NCI-H1092 (cell line): Measurements from ENCODE around the gene ZNHIT1.
A peak's percentile ranks its signal among the peaks of the same experiment; 100 is the strongest.

Experiments used
- DNase-seq: peaks from one replicate; lab custom pipeline; 2025; lab: John Stamatoyannopoulos, UW

ZNHIT1 gene

DNA sequence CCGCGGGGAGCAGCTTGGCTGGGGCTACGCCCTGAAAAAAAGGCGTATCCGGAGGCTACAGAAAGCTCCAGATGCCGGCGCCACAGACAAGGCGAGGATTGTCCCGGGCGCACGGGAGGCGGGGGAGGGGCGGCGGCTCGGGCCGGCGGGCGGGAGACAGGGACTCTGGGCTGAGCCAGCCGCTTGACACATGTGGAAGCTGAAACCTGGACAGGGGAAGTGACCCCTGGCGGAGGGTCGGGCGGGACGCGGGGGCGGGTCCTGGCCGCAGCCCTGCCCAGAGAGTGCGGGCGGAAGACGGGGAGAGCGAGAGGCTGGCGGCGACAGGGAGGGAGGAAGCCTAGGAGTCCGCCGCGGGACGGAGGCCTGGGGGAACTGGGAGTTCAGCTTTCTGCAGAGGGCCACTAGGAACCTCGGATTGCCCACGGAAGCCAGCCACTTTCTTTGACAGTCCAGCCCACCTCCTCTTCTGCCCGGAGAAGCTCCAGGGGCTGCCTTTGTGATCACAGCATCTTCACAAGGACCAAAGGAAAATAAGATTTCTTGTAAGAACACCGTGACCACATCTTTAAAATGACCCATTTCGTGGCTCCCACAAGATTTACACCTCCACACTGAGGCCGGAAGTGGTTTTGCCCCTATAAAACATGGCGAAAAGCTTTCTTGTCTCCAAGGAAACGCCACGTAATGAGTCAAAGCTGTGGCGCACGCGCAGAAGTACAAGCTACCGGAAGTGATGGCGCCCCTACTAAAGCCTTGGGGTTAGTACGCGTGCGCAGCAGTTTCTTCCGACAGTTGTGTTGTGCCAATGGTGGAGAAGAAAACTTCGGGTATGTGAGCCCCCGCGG lies at the start of gene ZNHIT1, which contains the start of gene PLOD3:
TSS of gene ZNHIT1 (plus strand) at position 778 of the 848 bp plus-strand sequence. CDS start at position 809, 31 bp downstream.
TSS of gene PLOD3 (minus strand) at position 194 of the 848 bp plus-strand sequence. CDS start 307 bp downstream, outside the sequence.
- peak; percentile 99 for DNase-seq

DNA sequence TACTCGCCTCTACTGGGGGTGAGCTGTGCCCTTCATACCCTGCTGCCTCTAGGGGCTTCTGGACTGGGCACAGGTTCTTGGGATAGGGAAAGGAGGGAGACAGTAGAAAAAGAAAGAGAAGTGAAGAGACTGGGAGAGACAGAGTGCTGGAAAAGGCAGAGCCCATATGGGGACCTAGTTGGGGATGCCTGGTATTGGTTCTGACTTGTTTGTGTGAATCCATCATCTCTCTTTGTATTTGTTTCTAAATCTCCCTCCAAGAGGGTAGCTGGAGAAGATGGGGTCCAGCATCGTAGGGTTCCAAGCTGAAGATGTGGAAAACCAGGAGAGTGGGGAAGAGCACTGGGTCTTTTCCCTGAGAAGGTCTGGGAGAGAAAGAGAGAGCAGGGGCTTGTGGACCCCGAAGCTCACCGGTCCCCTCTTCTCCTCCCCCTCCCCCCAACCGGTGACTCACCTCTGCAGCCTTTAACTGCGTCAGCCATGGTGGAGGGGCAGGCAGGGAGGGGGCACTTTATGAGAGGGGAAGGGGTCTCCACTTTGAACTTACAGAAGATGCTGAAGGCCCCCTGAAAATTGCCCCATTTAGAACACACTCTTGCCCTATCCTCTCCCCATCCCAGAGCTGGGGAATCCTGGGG lies 49.4 kb upstream of the ZNHIT1 start:
- no peak for DNase-seq

GRCh38 chr7:101169110-101169837 lies 48.7 kb upstream of the ZNHIT1 start:
- no peak for DNase-seq

DNA sequence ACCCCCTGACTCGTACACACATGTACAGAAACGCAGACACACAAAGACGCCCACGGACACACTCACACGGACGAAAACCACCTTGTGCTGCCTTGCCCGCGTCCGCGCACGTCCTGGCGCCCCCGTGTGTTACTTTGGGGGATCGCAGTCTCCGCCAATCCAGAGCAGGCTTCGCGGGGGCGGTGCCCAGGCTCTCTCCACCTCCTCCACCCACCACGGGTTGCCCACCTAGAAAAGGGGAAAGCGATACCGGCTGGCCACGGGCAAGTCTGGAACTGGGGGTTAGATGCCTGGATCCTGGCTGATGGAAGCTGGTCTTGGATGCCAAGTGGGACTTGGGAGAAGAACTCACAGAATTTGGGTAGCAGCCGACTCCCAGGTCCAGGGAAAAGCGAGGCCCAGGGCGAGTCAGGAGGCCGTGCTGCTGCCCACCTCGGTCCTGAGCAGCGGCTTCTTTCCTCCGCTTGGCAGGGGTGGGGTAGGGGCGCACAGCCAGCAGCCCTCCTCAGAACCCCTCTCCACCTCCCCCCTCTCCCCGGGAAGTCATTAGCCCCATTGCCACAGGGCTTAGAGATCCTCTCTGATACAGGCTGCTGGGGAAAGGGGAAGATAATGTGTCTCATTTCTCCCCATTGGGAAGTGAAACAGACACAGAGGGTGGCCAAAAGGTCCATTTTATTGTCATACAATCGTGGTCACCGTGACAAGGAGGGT lies 48.0 kb upstream of the ZNHIT1 start:
- peak; percentile 51 for DNase-seq

DNA sequence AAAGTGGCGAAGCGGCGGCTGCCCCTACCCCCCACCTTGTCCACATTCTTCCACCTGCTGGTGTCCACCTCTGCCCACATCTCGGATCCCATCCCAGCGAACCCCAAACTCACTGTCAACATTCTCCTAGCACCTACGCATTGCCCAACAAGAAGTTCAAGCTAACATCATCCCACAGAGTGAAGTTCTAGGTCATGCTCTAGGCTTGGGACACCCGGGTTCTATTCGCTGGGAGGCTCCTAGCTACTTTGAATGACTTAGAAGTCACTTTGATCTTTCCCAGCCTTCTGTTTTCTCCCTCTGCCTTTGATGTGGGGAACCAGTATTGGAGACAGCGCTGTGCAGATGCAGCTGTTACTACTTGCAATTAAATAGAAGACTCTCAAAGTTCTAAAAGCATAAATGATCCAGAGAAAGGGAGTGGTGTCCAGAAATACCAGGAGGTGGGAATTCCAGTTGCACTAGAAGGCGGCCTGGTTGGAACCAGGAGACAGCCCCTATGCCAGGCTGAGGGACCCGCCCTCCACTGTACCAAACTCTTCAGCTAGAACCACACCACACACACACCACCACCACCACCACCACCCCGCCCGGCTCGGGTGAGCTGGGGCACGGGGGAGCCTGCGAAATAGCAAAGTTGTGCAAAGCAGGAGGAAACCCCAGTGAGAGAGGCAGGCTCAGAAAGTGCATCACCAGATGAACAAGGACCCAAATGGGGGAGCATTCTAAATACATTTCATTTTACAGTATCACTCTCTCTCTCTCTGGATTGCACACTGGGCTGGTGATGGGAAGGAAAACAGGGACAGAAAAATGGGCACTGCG lies 47.1 kb upstream of the ZNHIT1 start:
- DNase-seq: no peak

- no peak for DNase-seq
Observed at GRCh38 chr7:101171442-101171837, 46.5 kb upstream of the ZNHIT1 start.

DNA sequence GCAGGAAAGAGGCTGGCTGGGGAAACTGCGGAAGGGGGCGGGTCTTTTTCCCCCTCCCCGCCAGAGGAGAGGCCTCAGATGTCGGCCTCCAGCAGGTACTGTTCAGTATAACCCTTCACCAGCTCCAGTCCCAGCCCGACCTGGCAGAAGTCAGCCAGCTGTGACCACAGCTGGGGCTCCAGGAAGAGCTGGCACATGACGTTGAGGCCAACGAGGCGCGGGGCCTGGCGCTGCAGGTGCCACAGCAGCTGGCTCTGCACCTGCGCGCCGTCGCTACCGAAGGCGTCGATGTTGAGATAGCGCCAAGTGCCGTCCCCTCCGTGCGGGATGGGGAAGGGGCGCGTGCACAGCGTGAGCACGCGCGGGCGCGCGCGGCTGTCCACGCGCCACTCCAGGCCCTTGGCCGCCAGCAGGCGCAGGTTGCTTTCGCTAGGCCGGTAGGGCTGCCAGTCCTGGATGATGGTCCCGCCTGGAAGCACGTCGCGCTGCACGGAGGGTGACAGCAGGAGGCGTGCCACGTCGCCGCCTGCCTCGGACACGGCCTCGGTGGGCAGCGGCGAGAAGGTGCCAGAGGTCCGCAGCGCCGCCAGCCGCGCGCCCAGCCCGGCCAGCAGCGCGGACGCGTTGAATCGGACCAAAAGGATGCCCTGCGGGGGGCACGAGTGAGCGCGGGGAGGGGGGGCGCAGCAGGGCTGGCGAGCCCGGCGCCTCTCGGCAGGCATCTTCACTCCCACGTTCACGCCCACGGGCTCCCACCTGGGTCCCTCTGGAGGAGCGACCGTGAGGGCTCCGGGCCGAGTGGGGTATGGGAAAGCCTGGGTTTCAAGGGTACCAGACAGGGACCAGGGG lies 45.7 kb upstream of the ZNHIT1 start:
- DNase-seq: peak; percentile 53

GRCh38 chr7:101172854-101173751 lies 44.9 kb upstream of the ZNHIT1 start:
- peak; percentile 91 for DNase-seq

GRCh38 chr7:101173752-101174244 lies 44.2 kb upstream of the ZNHIT1 start:
- DNase-seq: no peak

- DNase-seq: no peak
Observed at GRCh38 chr7:101174322-101174854, 43.6 kb upstream of the ZNHIT1 start.

- no peak for DNase-seq
Observed at GRCh38 chr7:101175664-101176063, 42.3 kb upstream of the ZNHIT1 start.

GRCh38 chr7:101177644-101178043 lies 40.3 kb upstream of the ZNHIT1 start:
- DNase-seq: no peak

DNA sequence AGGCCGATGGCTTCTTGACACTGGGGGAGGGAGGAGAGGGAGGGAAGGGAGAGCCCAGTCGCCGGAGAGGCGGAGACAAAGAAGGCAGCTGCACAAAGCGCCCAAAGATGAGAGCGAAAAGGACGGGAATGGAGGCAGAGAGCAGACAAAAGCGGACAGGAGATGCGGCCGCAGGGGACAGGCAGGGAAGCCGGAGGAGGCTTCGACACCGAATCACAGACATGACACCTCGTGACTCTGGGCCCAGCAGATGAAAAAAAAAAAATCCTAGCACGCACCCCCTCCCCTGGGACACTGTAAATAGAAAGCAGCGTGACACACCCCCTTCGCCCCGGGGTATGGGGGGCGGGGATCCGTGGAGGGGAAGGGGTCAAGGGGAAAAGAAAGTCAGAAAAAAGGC lies 38.8 kb upstream of the ZNHIT1 start:
- peak; percentile 29 for DNase-seq

DNA sequence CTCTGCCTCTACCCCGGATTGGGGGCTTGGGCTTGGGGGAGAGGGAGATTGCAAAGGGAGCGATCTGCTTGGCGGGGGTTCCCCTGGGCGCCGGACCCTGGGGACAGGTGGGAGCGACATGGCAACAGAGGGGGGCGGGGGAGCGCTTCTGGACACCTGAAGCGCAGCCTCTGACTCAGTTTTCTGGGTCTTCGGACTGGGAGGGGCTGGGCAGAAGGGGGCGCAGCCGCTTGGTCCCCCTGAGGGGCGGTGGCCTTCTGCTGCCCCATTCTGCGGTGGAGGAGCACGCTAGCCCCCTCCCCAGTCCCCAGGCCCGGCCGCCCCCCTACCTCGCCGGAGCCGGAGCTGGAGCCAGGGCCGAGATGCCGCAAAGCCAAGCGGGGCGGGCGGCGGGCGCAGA lies 38.3 kb upstream of the ZNHIT1 start:
- no peak for DNase-seq

DNA sequence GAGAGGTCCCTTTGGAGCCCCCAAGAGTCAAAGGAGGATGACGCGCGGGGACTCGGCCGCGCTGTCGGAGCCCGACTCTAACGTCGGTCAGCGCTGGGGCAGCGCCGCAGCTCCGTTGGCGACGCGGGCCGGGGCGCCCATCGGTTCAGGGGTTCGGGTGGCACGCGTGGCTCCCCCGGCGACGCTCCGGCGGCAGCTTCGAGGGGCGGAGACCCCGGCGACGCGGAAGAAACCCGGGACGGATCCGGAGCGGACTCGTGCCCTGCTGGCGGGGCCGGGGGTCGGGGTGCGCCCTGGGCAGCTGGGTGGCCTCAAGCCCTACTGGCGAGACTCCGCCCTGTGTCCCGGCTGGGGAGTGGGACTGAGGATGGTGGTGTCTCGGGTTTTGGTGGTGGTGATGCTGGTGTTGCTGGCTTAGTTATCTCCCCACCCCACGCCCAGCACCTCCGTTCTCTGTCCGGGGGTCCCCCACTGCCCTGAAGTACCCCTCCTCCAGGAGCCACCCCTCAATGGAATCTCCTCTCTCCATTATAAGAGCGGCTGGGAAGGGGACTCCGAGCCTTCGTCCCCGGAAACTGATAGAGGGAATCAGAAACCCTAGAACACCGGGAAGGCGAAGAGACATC lies 37.7 kb upstream of the ZNHIT1 start, which contains the start of gene NAT16:
TSS of gene NAT16 (minus strand) at position 164 of the 626 bp plus-strand sequence. CDS start 5,486 bp downstream, outside the sequence.
- DNase-seq: no peak

DNA sequence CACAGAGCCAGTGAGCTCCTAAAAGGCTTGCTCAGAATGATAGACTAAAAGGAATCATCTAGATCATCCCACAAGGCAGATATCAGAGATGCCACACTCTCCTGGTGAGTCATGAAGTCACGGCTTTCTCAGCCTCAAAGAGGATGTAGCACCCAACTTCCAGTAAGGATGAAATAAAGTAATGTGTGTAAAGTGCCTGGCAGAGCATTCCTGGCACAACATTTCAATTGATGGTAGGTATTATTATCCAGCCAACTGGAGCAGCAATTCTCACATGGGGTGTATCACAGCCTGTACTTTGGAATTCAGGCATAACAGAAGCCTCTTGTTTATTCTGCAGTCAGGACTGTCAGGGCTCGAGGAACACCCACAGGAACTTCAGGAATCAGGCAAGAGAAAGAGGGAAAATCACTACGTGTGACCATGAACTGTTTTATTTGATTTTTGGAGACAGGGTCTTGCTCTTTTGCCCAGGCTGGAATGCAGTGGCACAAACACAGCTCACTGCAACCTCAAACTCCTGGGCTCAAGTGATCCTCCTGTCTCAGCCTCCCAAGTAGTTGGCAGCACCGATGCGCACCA lies 32.6 kb upstream of the ZNHIT1 start:
- DNase-seq: no peak

DNA sequence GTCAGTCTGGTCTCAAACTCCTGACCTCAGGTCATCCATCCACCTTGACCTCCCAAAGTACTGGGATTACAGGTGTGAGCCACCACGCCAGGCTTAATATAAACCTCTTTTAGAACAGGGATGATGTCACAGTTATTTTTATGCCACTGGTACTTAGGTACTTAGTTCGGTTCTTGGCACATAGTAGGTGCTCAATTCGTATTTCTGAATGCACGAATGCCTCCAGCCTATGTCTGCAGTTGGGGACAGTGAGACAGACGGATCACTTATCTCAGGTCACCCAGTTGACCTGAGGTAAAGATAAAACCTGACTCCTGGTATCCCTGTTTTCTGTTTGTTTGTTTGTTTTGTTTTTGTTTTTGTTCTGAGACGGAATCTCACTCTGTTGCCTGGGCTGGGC lies 31.8 kb upstream of the ZNHIT1 start:
- DNase-seq: no peak
